Medulla oblongata (tissue), 1 donor: ENCODE measurements around the gene SYT11.
"Not testable (repeated sequence)": the region's sequence is repeated elsewhere in the genome, so short reads cannot be mapped to it uniquely, and the experiment has no call there.

Source experiments
- DNase-seq: peaks from one replicate; pipeline ENCODE4 v3.0.0-alpha.2; 2015; ENCODE audit errors: extremely low spot score

The SYT11 gene

GRCh38 chr1:155859234-155859829, at the start of gene SYT11:
SYT11 (plus strand) TSS chr1:155859567; CDS start chr1:155859762, 195 bp downstream.
- DNase-seq, result peak; percentile 99

- DNase-seq, result no peak
These were observed 46.5 kb upstream of the SYT11 start for GRCh38 chr1:155812878-155813277.

GRCh38 chr1:155813672-155814071, 45.7 kb upstream of the SYT11 start:
- DNase-seq, result no peak

GRCh38 chr1:155816351-155816750, 43.0 kb upstream of the SYT11 start:
- no peak for DNase-seq

- DNase-seq, result no peak
These were observed 31.9 kb upstream of the SYT11 start for GRCh38 chr1:155827450-155827849.

- no peak for DNase-seq
These were observed 27.9 kb upstream of the SYT11 start for GRCh38 chr1:155831279-155831976.

- no peak for DNase-seq
These were observed 25.6 kb upstream of the SYT11 start for GRCh38 chr1:155833665-155834295.

GRCh38 chr1:155834296-155834926, 25.0 kb upstream of the SYT11 start:
- DNase-seq, result no peak

- DNase-seq, result not testable (repeated sequence)
These were observed 24.4 kb upstream of the SYT11 start for GRCh38 chr1:155834927-155835399.

- no peak for DNase-seq
These were observed 23.8 kb upstream of the SYT11 start for GRCh38 chr1:155835548-155835947.

- no peak for DNase-seq
These were observed 19.0 kb upstream of the SYT11 start for GRCh38 chr1:155840386-155840785.

GRCh38 chr1:155844860-155845421, 14.4 kb upstream of the SYT11 start:
- DNase-seq, result no peak

- no peak for DNase-seq
These were observed 11.4 kb upstream of the SYT11 start for GRCh38 chr1:155847823-155848529.

- no peak for DNase-seq
These were observed 9.0 kb upstream of the SYT11 start for GRCh38 chr1:155850345-155850744.

GRCh38 chr1:155856257-155856974, 3.0 kb upstream of the SYT11 start:
- no peak for DNase-seq

GRCh38 chr1:155856975-155857930, 2.1 kb upstream of the SYT11 start, which contains the start of gene GON4L:
GON4L (minus strand) TSS chr1:155857214; CDS start chr1:155853780, 3,434 bp downstream.
- peak; percentile 96 for DNase-seq

GRCh38 chr1:155858800-155859233, 550 bp upstream of the SYT11 start:
- no peak for DNase-seq

- DNase-seq, result peak; percentile 95
These were observed 809 bp downstream of the SYT11 start for GRCh38 chr1:155859881-155860871.
